Measurements from ENCODE around the gene PATJ. TPM values are rescaled to one million over a fixed set of nuclear protein-coding genes. Genes with fewer than 3 reads are reported as not detected.
A peak's percentile ranks its signal among the peaks of the same experiment; 100 is the strongest.
"Not testable (repeated sequence)": the region's sequence is repeated elsewhere in the genome, so short reads cannot be mapped to it uniquely, and the experiment has no call there.

Gene PATJ
- total RNA-seq, 1 donor from 2014 or later: 126 TPM

- Mint-ChIP-seq H3K4me1 (ENCODE audit: low read depth) (peaks cover 6% of the 10 kb centered on the region), H3K36me3 (ENCODE audit: insufficient read depth) (peaks cover 50% of the 10 kb centered on the region), H3K27me3 (no peaks in the 10 kb centered on the region), H3K27ac (no peak overlapping the region), H3K9me3 (ENCODE audit: low read depth) (no peaks in the 10 kb centered on the region), H3K4me3 (ENCODE audit: low read depth) (no peak overlapping the region)
- no peak for DNase-seq (ENCODE audit: low spot score, unreplicated experiment)
- TF ChIP-seq CTCF (IDR thresholded peaks at IDR 0.05; ENCODE audit: unreplicated experiment): no peak
Observed at GRCh38 chr1:61825393-61825792, 83.1 kb downstream of the PATJ start.

GRCh38 chr1:61828805-61829204, 86.5 kb downstream of the PATJ start:
- Mint-ChIP-seq H3K9me3 (ENCODE audit: low read depth) (no peaks in the 10 kb centered on the region), H3K27ac (no peak overlapping the region), H3K27me3 (no peaks in the 10 kb centered on the region), H3K36me3 (ENCODE audit: insufficient read depth) (peaks cover 43% of the 10 kb centered on the region), H3K4me1 (ENCODE audit: low read depth) (peaks cover 6% of the 10 kb centered on the region), H3K4me3 (ENCODE audit: low read depth) (no peak overlapping the region)
- DNase-seq (ENCODE audit: low spot score, unreplicated experiment): no peak
- no peak for TF ChIP-seq CTCF (IDR thresholded peaks at IDR 0.05; ENCODE audit: unreplicated experiment)

GRCh38 chr1:61836649-61837048, 94.4 kb downstream of the PATJ start:
- Mint-ChIP-seq H3K27ac (no peak overlapping the region), H3K27me3 (no peaks in the 10 kb centered on the region), H3K36me3 (ENCODE audit: insufficient read depth) (peaks cover 12% of the 10 kb centered on the region), H3K9me3 (ENCODE audit: low read depth) (no peaks in the 10 kb centered on the region), H3K4me3 (ENCODE audit: low read depth) (no peak overlapping the region), H3K4me1 (ENCODE audit: low read depth) (no peaks in the 10 kb centered on the region)
- no peak for TF ChIP-seq CTCF (IDR thresholded peaks at IDR 0.05; ENCODE audit: unreplicated experiment)
- DNase-seq (ENCODE audit: low spot score, unreplicated experiment): no peak

GRCh38 chr1:61837607-61838006, 95.3 kb downstream of the PATJ start:
- H3K27ac Mint-ChIP-seq; H3K9me3 Mint-ChIP-seq (ENCODE audit: low read depth); DNase-seq (ENCODE audit: low spot score, unreplicated experiment); H3K4me3 Mint-ChIP-seq (ENCODE audit: low read depth); H3K36me3 Mint-ChIP-seq (ENCODE audit: insufficient read depth); H3K27me3 Mint-ChIP-seq; H3K4me1 Mint-ChIP-seq (ENCODE audit: low read depth): not testable (repeated sequence)

GRCh38 chr1:61839679-61840078, 97.4 kb downstream of the PATJ start:
- no peak for TF ChIP-seq CTCF (IDR thresholded peaks at IDR 0.05; ENCODE audit: unreplicated experiment)
- H3K4me3 Mint-ChIP-seq (ENCODE audit: low read depth): no peak overlapping the region
- H3K27ac Mint-ChIP-seq: no peak overlapping the region
- no peaks in the 10 kb centered on the region for H3K4me1 Mint-ChIP-seq (ENCODE audit: low read depth)
- H3K36me3 Mint-ChIP-seq (ENCODE audit: insufficient read depth): peaks cover 11% of the 10 kb centered on the region
- DNase-seq (ENCODE audit: low spot score, unreplicated experiment): no peak
- no peaks in the 10 kb centered on the region for H3K27me3 Mint-ChIP-seq
- H3K9me3 Mint-ChIP-seq (ENCODE audit: low read depth): no peaks in the 10 kb centered on the region

- no peak for DNase-seq (ENCODE audit: low spot score, unreplicated experiment)
- no peak for TF ChIP-seq CTCF (IDR thresholded peaks at IDR 0.05; ENCODE audit: unreplicated experiment)
- Mint-ChIP-seq H3K36me3 (ENCODE audit: insufficient read depth) (peaks cover 10% of the 10 kb centered on the region), H3K27me3 (no peaks in the 10 kb centered on the region), H3K4me1 (ENCODE audit: low read depth) (no peaks in the 10 kb centered on the region), H3K9me3 (ENCODE audit: low read depth) (no peaks in the 10 kb centered on the region), H3K4me3 (ENCODE audit: low read depth) (no peak overlapping the region), H3K27ac (peak overlapping the region; percentile 22)
Observed at GRCh38 chr1:61842036-61842435, 99.8 kb downstream of the PATJ start.
